ENCODE data around the gene ACTN2.

Gene ACTN2

DNA sequence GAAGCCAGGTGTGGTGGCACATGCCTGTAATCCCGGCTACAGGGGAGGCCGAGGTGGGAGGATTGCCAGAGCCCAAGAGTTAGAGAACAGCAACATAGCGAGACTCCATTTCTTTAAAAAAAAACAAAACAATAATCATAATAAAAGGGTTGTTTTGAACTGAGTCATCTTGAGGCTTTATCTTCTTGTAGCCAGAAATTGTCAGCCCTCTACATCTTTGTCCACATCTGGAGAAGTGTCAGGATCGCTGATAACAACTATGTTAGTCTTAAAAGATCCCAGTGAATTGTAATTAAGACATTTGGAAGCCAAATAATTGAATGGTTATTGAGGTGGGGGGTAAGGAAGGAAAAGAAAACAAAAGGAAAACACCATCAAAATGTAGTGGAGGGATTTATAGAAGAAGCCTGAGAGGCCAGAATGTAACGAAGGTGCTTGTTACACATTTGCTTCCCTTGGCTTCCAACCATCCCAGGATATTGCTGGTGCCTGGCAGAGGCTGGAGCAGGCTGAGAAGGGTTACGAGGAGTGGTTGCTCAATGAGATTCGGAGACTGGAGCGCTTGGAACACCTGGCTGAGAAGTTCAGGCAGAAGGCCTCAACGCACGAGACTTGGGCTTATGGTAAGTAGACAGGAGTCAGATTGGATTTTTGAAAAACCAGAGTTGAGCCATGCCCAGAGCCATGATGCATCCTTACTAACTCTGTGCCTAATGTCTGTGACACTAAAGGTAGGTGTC lies 56.3 kb downstream of the ACTN2 start:
- no peak for DNase-seq (ENCODE audit: low read depth)

DNA sequence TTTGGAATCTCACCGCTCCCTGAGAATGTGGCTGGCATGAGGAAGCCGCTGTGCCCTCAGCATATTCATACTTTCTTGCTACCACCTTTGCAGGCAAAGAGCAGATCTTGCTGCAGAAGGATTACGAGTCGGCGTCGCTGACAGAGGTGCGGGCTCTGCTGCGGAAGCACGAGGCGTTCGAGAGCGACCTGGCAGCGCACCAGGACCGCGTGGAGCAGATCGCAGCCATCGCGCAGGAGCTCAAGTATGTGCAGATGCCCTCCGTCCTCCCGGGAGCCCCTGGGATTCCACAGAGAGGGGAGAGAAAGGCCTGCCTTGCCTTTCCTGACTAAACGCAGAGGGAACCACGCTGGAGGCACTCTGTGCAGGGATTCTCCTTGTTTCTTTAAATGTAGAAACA lies 58.2 kb downstream of the ACTN2 start:
- no peak for DNase-seq (ENCODE audit: low read depth)

GRCh38 chr1:236746785-236747184 lies 60.5 kb downstream of the ACTN2 start:
- no peak for DNase-seq (ENCODE audit: low read depth)

DNA sequence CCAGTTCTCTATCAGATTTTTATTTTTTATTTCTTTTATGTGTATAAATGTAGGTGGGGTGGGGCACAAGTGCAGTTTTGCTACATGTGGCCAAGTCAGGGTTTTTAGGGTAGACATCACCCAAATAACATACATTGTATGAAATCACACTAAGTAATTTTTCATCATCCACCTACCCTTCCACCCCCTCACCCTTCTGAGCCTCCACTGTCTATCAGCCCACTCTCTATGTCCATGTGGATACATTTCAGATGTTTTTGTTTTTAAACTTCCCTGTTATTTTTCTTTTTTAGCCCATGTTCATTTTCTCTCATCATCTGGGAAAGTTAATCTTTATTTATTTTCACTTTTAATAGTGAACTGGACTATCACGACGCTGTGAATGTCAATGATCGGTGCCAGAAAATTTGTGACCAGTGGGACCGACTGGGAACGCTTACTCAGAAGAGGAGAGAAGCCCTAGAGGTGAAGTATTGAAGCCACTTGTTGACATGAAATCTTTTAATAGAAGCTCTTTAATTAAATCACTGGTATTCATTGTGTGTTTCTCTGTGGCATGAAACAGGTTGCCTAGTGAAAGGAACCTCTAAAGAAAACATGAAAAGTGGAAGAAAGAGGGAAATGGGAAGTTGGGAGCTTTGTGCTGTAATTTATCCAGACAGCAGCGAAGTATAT lies 61.1 kb downstream of the ACTN2 start:
- DNase-seq (ENCODE audit: low read depth), result no peak

GRCh38 chr1:236748268-236748870 lies 62.1 kb downstream of the ACTN2 start:
- DNase-seq (ENCODE audit: low read depth), result no peak

GRCh38 chr1:236750928-236751327 lies 64.6 kb downstream of the ACTN2 start:
- DNase-seq (ENCODE audit: low read depth), result no peak

- no peak for DNase-seq (ENCODE audit: low read depth)
Measured at GRCh38 chr1:236751385-236751784, 65.1 kb downstream of the ACTN2 start.

- DNase-seq (ENCODE audit: low read depth), result no peak
Measured at GRCh38 chr1:236751935-236752334, 65.6 kb downstream of the ACTN2 start.

DNA sequence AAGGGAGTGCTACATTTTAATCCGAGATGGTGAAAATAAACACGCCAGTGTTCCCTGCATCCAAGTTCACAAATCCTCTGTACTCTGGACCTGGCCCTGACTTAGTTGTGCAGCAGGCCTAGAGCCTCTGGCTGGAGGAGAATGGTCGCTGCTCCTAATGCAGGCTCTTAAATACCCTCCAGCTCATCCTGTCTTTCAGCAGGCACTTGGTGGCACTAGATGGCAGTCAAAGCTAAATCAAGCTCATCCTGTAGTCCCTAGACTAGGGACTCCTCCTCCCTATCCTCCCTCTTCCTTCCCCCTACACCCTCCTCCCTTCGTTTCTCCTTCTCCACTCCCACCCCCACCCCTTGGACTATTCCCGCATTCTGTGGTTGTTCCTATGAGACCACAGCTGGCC lies 67.2 kb downstream of the ACTN2 start:
- no peak for DNase-seq (ENCODE audit: low read depth)

GRCh38 chr1:236753964-236754363 lies 67.7 kb downstream of the ACTN2 start:
- no peak for DNase-seq (ENCODE audit: low read depth)

DNA sequence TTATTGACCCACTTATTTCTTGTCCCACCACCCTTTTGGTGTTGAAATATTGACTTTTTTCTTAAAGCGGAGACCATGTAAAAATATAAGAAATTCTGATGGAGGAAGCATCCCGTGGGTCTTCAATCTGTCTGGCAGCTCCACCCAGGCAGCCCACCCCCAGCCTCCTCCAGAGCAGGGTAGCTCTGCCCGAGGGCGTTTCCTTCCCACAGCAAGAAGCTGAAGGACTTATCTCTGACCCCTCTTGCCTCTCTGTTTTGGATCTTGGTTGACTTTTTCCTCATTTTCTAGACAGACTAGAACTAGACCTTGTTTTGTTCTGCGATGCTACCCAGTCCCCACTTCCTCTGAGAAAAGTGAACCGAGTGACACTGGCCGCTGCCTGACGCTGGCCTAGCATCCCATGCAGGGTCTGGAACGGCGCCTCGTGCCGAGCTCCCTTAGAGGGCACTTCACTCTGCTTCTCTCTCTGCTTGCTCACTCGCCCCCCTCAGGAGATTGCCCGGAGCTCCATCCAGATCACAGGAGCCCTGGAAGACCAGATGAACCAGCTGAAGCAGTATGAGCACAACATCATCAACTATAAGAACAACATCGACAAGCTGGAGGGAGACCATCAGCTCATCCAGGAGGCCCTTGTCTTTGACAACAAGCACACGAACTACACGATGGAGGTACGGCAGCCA lies 68.4 kb downstream of the ACTN2 start:
- no peak for DNase-seq (ENCODE audit: low read depth)

- no peak for DNase-seq (ENCODE audit: low read depth)
Measured at GRCh38 chr1:236757640-236758039, 71.3 kb downstream of the ACTN2 start.

DNA sequence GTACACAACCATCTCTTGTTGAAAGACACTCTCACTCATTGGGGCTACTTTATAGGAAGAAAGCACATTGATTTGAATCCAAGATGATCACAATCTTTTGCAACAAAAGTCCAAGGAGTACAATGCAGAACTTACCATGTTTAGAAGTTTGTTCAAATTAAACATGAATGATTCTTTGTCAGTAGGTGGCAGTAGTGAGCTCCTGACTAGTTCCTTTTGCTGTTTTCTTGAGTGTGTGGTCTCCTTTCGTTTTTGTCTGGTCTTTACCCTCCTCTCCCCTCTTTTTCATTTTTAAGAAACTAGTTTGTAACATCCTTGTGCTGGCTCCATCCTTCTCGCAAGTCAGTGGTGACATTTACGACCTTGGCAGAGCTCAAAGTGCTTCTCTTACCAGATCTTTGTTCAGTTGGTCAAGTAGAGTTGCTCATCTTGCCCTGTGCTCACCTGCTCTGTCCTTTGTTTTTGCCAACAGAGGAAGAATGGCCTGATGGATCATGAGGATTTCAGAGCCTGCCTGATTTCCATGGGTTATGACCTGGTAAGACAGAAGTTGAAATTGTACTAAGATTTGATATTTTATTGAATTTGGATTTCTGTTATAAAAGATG lies 73.1 kb downstream of the ACTN2 start:
- no peak for DNase-seq (ENCODE audit: low read depth)

DNA sequence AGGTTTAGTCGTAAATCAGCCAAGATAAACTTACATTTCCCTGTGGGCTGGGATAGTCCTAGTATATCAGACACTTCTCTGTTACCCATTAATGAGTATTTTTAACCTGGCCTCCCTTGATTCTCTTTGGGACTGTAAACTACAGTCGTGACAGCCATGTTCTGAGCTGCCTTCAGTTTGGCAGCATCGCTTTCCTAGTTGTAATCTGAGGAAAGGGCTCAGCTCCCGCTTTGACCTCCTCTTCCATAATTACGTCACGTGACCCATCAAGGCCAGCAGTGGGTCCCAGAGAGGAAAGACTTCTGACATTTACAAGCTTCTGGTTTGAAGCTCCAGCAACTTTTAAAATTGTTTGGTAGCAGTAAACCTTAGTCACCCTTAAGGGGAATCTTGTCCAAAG lies 74.2 kb downstream of the ACTN2 start:
- no peak for DNase-seq (ENCODE audit: low read depth)

- no peak for DNase-seq (ENCODE audit: low read depth)
Measured at GRCh38 chr1:236760986-236761385, 74.7 kb downstream of the ACTN2 start.

DNA sequence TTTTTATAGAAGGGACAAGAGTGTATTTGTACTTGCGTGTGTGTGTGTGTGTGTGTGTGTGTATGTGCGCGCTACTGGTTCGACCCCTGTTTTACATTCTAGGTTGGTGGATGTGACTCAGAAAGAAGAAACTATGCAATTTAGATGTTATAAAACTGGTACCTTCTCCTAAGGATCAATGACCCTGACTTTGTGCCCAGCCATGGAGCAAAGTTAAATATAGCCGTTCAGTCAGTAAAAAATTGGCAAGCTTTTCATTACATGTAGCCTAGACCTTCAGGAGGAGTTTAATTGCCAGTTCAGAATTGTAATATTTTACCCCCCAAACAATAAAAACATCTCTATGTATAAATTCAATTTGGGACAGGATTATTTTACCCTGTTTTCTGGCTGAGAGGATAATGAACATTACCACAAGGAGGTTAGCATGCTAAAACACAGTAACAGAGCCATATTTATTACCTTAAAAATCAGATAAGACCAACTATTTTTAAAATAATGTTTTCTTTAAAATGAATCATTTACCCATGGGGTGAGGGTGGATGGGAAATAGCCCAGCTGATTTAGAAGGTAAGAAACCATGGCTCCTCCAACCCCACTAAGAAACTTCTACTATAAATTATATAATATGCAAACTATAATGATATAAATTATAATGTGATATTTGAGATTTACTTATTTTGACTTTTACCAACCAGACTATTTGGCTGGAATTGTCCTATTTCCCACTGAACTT lies 75.3 kb downstream of the ACTN2 start:
- DNase-seq (ENCODE audit: low read depth), result no peak

GRCh38 chr1:236762410-236762809 lies 76.1 kb downstream of the ACTN2 start:
- no peak for DNase-seq (ENCODE audit: low read depth)

- DNase-seq (ENCODE audit: low read depth), result no peak
Measured at GRCh38 chr1:236765831-236766230, 79.5 kb downstream of the ACTN2 start.

DNA sequence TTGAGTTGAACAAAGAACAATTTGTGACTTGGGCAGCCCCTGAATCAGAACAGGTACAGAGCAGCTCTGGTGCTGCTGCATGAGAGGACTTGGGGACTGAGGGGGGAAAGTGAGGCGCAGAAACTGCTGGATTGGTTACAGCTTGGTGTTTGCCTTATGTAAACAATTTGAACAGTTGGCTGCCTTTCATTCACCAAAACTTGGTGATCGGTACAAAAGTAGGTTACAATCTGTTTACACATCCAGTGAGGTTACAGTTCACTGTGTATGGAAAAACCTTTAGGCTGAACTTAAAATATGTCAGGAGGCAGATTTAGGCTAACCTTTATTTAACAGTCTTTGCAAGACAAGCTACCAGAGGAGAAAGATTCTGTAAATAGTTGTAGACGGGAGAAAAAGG lies 80.2 kb downstream of the ACTN2 start:
- no peak for DNase-seq (ENCODE audit: low read depth)

DNA sequence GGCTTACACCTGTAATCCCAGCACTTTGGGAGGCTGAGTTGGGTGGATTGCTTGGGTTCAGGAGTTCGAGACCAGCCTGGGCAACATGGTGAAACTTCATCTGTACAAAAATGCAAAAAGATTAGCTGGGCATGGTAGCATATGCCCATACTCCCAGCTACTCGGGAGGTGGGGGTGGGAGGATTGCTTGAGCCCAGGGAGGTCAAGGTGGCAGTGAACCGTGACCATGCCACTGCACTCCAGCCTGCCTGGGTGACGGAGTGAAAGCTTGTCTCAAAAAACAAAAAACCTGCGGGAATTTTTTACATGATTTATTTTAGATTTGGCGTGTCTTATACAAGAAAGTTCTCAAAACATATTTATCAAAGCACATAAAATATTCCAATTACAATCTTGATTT lies 81.0 kb downstream of the ACTN2 start:
- DNase-seq (ENCODE audit: low read depth), result no peak

DNA sequence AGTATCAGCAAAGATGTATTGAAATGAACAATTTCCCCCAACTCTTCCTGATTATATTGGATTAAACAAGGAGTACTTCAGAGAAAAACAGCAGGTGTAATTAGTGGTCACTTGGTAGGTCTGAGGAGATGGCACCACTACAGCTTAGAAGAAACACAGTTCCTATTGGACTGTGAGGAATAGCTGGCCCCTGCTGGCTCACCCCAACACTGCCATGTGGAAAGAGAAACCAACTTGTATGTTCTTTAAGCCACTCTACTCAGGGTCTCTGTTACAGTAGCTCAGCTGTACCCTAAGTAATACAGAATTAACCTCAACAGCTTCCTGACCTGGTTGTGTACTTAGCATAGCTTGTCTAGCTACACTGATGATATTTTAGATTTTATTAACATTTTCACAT lies 82.3 kb downstream of the ACTN2 start:
- DNase-seq (ENCODE audit: low read depth), result no peak

- no peak for DNase-seq (ENCODE audit: low read depth)
Measured at GRCh38 chr1:236773919-236774318, 87.6 kb downstream of the ACTN2 start.
